NCI-H2029 (cell line): ENCODE measurements around the gene GLB1L.
"Not testable (repeated sequence)": the region's sequence is repeated elsewhere in the genome, so short reads cannot be mapped to it uniquely, and the experiment has no call there.

Experiments
- DNase-seq: peaks from one replicate; lab custom pipeline; 2025; lab: John Stamatoyannopoulos, UW

The GLB1L gene

DNA sequence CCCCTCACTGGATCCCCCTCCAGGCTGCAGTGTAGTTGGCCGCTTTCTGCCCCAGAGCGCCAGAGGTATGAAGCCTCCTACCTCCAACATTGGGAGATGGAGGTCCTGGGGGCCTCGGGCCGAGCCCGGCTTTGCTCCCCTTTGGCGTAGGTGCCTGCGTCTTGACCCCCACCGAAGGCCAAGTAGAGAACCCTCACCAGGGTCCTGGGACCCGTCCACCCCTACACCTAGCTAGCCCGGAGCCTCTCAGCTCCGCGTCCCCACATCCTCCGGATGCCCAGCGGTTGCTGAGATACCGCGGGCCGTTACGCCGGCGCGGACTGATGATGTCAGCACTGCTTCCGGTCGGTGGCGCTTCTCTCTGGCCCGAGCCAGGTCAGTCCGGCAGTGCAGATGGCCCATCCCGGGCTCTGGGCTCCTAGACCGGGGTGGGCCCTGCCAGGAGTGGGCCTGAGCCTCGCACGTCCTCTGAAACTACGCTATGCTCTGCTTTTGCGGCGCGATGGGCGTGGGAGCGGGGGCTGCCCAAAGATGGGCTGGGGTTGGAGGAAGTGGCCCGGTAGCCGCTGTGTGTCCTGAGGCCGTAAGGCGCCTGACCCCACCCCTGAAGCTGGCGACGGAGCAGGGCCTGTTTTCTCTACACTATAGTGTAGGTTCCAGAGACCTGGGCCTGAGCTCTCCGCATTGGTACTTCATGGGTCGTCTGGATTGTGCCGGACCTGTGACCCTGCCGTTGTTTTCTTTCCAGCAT is at the start of gene GLB1L, which contains the start of gene STK16:
GLB1L (minus strand) TSS at position 297 of the 751 bp plus-strand sequence. CDS start 1,871 bp downstream, outside the sequence.
STK16 (plus strand) TSS at position 332 of the 751 bp plus-strand sequence. CDS start 521 bp downstream, outside the sequence.
- peak; percentile 85 for DNase-seq

DNA sequence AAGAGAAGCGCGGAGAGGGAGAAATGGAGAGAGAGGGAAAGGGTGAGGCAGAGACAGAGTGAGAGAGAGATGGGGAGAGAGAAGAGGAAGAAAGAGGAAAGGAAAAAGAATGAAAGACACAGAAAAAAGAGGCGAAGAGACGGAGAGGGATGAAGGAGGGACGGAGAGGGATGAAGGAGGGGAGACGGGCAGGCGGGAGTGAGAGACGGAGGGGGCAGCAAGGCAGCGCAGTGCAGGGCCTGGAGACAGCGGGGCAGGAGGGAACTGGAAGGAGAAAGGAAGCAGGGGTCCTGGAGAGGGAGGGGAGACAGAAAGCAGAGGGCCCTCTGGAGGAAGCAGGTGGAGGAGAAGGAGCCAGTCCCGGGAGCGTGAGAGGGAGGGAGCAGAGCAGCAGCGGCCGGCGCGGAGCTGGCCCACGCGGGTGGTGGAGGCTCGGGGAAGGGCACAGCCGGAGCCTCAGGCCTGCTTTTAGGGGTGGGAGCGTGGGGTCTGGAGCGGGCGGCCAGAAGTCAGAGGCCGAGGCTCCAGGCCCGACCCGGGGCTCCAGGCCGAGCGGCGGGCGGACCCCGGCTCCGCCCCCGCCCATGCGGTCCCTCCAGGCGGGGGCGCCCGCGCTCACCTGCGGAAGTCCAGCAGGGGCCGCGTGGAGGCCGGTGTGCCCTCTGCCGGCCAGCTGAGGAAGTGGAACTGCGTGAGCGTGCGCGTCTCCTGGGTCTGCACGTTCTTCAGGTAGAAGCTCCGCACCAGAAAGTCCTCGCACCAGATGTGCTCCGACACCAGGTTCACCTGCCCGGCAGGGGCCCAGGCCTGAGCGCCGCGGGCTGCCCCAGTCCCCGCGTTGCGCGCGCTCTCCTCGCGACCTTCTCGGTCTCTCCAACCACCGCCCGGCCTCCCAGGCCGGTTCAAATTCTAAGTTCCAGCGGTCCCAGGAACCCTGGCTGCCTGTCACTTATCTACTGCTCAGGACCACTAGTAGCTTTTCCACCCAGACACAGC is 49.4 kb upstream of the GLB1L start:
- DNase-seq: peak; percentile 73

DNA sequence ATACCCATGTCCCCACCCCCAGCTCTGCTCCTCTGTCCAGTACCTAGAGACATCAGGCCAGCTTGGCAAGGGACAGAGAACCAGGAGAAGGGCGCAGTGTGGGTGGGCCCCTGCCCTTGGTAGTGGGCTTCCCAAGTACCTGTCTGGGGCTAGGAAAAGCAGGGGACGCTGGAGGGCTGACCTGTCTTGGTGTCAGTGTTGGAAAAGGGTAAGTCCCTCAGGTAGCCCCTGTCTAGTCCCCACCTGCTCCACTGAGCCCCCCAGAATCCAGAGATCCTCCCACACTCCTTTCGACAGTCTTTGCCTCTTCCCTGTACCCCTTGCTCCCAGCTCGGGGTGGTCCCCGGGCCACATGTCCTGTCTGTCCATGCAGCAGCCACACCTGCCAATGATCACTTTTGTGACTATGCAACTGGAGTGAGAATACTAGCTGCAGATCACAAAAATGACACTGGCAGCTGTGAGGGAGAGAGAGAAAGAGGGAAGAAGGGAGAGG is 48.5 kb upstream of the GLB1L start:
- DNase-seq: no peak

DNA sequence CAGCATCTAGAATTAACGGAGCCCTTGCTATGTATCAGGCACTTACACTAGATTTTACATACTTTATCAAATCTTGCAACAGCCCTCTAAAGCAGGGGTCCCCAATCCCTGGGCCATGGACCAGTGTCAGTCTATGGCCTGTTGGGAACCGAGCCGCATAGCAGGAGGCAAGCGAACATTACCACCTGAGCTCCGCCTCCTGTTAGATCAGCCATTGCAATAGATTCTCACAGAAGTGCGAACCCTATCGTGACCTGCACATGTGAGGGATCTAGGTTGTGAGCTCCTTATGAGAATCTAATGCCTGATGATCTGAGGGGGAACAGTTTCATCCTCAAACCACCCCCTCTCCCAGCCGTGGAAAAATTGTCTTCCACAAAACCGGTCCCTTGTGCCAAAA is 47.4 kb upstream of the GLB1L start:
- no peak for DNase-seq

DNA sequence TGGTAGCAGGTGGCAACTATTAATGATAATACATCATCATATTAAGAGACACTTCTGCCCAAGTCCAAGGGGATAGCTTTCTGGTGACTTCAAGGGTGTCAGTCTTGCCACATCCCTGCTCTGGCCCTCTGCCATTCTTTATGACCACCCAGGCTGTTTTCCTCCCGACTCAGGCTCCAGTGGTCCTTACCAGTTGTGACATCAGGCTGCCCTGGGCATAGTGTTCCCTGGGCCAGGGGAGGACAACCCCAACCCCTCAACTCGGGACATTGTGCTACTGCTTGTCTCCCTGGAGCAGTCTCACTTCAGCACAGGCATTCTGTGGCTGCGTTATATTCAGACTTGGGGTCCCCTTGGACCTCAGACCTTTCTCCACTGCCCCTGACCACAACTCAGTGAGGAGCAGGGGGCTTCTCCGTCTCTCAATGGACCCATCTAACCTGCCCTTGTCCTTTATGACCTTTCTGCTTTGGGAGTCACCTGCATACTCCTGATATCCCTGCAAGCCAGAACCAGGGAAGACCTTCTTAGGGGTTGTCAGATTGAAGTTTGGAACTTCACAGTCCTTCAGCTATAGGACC is 46.8 kb upstream of the GLB1L start:
- DNase-seq: no peak

DNA sequence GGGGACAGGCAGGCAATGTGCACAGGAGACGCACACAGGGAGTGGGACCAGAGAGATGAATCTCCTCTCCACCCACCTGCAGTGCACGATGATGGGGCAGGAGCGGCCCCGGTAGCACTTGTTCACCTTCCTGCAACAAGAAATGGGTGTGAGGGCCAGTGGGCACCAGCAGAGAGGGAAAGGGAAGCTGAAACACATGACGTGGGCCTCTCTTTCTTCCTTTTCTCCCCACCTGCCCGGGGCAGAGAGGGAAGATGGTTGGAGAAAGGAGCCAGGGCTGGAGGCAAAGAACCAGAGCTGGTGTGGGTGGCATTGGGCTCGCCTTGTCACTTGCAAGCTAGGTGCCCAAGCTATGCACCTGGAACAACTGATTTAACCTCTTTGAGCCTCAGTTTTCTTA is 46.1 kb upstream of the GLB1L start:
- DNase-seq: no peak

DNA sequence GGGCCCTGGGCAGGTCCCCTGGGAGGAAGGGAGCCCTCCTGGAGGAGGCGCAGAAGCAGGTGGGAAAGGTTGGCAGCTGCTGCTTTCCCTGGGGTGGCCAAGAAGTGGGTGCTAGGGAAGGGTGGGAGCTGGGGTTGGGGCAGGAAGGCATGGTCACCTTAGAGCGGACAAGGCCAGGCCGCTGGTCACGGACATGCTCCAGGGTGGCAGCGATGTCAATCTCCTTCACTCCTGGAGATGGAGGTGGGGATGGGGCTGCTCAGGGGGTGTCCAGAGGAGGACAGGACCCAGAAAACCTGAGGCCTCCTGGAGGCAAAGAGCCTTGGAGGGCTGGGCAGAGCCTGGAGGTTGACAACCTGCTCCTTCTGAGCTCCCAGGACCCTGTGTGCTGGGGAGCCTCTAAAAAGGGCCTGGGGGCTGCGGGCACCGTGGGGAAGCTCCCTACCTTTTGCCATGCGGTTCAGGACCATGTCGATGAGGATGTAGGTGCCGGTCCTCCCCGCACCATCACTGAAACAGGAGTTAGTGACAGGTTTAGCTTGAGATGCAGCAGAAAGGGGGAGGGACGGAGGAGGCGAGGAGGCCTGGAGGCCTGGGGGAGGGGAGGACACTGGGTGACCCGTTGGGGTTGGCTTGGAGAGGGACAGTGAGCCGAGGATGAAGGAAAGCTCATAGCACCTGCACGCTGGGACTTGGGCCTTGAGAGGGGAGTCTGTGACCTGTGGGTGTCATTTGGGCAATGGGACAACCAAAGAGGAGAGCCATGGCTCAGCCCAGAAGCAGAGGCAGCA is 45.3 kb upstream of the GLB1L start:
- DNase-seq: no peak

DNA sequence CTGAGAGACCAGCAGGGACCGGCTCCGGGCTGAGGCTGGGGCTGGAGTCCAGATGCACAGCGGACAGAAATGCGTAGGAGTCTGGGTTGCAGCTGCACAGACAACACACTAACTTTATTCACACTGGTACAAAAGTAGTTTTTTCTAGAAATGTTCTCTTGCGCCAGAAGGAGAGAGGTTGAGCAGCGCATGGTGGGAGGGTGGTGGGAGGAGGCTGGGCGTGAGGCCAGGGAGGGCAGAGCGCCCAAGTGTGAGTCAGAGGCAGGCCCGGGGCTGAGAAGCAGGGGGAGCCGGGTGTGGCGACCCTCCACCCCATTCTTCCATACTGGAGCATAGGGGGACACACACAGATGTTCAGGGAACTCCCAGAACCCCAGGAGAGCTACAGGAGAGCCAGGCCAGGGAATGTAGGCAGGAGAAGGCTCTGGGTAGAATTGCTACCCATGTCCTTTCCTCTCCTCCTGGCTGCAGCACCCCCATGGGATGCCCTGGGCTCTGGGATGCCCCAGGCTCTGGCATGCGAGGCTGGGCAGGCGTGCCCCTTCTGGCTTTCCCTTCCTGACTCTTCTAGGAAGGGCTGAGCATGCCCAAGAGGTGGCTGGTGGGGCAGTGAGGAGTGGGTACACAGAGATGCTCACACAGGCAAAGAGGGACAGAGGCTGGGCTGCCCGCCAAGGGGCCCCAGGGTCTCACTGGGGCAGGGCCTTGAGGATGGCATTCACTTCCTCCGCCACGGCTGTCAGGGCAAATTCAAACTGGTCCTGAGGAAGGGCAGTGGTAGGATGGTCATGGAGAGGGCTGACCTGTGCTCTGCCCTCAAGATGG is 44.5 kb upstream of the GLB1L start:
- DNase-seq: no peak

DNA sequence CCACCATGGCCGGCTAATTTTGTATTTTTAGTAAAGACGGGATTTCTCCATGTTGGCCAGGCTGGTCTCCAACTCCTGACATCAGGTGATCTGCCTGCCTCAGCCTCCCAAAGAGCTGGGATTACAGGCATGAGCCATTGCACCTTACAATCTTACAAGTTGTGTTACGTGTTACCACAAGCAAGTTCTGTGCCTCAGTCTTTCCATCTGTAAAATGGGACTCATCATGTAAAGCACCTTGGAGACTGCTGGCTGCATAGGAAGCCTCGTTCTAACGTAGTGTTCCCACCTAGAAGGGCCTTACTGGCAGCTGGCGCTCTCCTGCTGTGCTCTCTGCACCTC is 43.9 kb upstream of the GLB1L start:
- DNase-seq: no peak

DNA sequence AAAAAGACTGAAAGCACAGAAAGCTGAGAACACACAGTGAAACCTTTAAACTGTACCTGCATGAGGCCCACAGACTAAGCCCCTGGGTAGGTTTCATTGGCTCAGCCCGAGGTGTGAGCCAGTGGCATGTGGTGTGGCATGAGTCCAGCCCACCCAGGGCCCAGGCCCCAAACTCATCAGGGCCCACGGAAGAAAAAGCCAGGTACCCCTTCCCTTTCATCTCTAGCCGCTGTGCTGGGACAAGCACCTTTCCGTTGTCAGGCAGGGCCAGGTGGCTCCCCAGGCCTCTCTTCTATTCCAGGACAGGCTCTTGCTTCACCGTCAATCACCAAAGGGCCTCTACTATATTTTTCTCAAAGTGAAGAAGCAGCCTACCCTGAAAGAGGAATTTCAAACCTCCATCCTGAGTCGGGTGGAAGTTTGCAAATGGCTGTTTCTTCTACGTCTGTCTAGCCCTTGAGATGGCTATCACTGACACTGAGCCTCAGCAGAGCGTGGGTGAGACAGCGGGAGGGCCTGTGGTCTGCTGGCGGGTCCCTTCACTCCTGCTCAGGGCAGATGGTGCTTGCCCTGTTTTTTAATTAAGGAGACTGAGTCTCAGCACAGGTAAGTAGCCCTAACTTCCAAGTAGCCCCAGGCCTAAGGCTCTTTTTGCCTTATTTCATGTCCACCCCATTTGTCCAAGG is 42.5 kb upstream of the GLB1L start:
- DNase-seq: no peak

DNA sequence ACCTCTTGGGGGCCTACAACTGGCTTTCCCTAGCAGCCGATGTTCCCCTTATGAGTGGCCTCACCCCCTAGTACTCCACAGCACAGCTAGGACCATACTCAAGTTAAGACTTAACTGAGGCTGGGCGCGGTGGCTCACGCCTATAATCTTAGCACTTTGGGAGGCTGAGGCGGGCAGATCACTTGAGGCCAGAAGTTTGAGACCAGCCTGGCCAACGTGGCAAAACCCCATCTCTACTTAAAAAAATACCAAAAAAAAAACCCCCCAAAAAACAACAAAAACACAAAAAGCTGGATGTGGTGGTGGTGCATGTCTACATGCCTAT is 41.8 kb upstream of the GLB1L start:
- not testable (repeated sequence) for DNase-seq

DNA sequence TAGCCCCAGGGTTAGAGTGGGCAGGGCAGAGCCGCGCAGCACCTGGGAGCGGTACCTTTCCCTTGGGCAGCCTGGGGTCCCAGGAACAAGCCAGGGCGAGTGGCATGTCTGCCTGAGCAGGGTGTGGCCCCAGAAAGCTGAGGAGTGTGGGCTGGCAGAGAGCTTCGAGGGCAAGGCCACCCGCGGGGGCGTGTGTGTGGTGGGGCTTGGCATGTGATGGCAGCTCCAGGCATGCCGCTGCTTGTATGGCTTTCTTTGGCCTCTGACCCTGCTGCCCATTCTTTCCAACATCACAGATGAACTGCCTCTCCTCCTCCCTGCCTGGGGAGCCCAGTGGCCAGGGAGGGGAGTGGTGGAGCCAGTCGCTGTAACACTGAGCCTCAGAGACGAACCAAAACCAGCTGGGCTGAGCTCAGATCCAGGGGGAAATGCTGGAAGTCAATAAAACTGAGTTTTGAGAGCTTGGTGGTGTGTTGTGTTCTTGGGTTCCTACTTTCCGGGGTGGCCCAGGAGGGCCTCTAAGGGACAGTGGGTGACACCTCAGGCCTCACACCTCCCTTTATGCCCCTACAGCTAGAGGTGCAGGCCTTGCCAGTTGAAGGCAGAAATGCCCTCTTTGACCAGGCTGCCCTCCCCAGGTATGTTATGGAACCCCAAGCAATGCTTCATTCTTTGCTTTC is 41.3 kb upstream of the GLB1L start:
- no peak for DNase-seq

DNA sequence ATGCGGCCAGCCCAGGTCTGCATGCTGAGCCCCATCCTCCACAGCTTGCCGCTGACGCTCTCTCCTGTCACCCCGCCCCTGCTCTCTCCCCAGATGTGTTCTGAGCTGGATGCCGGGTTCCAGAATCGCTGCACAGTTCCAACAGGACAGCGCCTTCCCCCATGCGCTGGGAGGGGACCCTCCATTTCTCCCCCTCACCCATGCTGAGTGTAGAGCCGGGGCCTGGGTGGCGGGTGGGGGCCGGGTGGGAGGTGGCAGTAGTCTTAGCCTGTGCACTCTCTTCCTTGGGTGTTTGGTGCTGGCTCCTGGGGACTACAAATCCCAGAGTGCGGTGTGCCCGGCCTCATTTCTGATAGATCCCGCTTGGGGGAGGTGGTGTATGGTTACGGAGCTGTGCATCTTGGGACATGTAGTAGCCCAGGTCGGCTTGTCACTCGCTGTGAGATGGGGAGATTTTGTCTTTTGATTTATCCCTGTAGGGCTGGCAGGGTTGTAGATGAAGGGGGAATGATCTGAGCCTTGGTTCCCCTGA is 40.7 kb upstream of the GLB1L start:
- DNase-seq: no peak

DNA sequence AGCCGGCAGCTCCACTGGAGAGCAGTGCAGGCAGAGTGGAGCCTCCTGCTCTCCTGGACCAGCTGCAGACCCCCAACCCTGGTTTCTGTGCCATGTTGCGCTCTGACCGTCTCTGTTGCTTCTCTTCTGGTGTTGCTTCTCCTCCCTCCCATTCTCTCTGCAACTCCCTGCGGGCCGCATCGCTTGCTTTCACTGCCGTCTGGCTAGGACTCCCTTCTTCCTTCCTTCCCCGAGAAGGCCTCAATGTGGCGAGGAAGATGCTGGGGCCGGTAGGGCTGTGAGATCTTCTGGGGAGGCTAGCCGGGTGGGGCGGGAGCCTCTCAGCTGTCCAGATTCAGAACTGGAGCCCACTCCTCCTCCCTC is 40.1 kb upstream of the GLB1L start:
- no peak for DNase-seq

DNA sequence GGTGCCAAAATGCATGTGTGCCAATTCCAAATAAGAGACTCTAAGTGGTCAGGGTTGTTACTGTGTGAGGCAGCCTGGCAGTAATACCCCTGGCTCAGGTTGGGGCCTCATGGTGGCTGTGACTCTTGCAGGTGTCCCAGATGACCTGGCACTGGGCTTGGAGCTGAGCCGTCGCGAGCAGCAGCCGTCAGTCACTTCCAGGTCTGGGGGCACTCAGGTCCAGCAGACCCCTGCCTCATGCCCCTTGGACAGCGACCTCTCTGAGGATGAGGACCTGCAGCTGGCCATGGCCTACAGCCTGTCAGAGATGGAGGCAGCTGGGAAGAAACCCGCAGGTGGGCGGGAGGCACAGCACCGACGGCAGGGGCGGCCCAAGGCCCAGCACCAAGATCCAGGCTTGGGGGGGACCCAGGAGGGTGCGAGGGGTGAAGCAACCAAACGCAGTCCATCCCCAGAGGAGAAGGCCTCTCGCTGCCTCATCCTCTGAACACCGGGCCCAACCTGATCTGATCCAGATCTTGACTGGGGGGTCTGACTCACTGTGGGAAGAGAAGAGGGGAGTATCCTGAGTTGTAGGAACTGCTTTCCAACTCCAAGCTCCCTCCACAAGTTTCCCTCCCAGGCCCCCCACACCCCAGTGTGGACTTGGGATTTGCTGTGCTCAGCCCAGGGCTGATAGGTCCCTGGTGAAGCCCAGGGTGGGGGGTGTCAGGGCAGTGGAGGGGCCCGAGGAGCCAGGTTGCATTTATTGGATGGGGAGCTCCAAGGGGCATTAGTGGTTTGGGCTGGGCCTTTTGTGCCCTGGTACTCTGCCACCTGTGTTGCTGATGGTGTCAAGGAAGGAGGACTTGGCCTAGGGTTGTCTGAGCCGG is 39.5 kb upstream of the GLB1L start:
- DNase-seq: no peak

DNA sequence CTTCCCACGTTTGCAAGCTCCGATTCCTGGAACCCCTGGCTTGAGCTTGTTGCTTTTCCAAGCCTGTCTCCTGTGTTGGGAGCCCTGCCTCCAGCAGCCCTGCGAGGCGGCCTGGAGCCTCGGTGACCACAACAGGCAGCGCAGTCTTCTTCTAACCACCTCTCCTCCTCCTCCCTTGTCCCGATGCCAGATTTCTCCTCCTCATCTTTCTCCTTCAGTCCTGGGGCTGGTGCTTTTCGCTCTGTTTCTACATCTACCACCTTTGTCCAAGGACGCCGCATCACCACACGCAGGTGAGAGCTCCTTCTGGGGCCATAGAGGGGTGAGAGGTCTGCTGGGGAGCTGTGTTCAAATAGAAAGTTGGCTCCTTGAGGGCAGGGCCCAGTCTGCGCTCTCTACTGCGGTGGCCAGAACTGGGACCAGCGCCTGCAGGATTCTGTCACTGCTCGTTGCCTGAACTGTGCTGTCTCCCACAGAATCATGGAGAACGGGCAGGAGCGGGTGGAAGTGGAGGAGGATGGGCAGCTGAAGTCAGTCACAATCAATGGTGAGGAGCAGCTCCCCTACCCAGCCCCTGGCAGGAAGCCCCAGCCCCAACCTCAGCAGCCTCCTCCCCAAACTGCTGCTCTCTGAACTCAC is 37.8 kb upstream of the GLB1L start:
- DNase-seq: no peak

DNA sequence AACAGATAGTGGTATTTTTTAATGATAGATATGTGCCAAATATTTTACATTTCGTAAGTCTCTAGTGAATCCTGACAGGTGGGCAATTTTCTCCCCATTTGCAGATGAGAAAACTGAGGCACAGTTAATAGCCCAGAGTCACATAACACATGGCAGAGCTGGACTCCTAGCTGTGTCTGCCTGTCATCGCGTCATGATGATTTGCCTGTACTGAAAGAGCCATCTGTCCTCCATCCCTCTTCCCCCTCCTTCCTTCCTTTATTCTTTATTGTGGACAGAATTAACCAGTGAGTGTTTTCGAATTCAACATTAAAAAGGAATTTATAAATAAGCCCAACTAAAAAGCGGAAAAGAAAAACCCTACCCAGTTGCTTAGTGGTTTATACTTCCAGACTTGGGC is 37.1 kb upstream of the GLB1L start:
- no peak for DNase-seq

DNA sequence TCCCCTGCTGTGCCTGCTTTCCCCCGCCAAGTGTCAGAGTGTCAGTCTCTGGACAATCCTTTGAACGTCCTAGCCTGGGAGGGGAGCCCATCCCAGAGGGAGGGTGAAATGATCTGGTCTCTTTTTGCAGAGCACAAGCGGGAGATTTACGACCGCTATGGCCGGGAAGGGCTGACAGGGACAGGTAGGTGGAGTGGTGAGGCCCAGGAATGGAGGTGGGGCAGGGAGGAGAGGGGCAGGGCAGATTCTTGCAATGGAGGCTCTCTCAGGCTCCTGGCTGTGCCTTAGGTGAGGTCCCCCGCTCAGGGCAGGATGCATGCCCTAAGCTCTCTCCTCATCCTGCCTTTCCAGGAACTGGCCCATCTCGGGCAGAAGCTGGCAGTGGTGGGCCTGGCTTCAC is 36.3 kb upstream of the GLB1L start:
- no peak for DNase-seq
